Natural killer cell (primary cell): ENCODE data around the gene ARHGEF4. TPM values are rescaled to one million over a fixed set of nuclear protein-coding genes. Genes with fewer than 3 reads are reported as not detected.

Experiments
- ATAC-seq, 3 donors: fragments of 150-1000 bp in 2 of 3; fragments of 200-7000 bp in 1 of 3; cut with Tn5 transposase; 1 replicate in 1 of 3; 2 replicates in 2 of 3; pipeline ENCODE4 v1.10.0; 2021; ENCODE audit warnings: mild to moderate bottlenecking in 2 of 3, moderate library complexity in 2 of 3
- DNase-seq, 2 donors: peaks; one replicate each; pipeline versions ENCODE4 v3.0.0 to v3.0.0-alpha.2; 2013 to 2021; ENCODE audit warnings: mixed read lengths in 1 of 2
- H3K27ac ChIP-seq: one replicate; pipeline ENCODE4 v1.5.1; 2013; ENCODE audit warnings: mild to moderate bottlenecking, low read length
- H3K27me3 ChIP-seq: one replicate; pipeline ENCODE4 v1.6.1; 2013; ENCODE audit warnings: low read length; ENCODE audit not compliant: control insufficient read depth, insufficient read depth
- H3K36me3 ChIP-seq: one replicate; pipeline ENCODE4 v1.6.1; 2013; ENCODE audit warnings: low read length; ENCODE audit not compliant: control insufficient read depth, insufficient read depth
- H3K4me1 ChIP-seq: one replicate; pipeline ENCODE4 v1.6.1; 2013; ENCODE audit warnings: low read length; ENCODE audit not compliant: control insufficient read depth, insufficient read depth
- H3K4me3 ChIP-seq: one replicate; pipeline ENCODE4 v1.5.1; 2013; ENCODE audit warnings: low read length
- H3K9me3 ChIP-seq: one replicate; pipeline ENCODE4 v1.6.1; 2013; ENCODE audit warnings: low read length; ENCODE audit not compliant: control insufficient read depth, insufficient read depth
- H3K27ac Mint-ChIP-seq, 2 donors: one replicate each; pipeline ENCODE4 v1.8.0; 2022; ENCODE audit warnings: mild to moderate bottlenecking in 2 of 2, mixed read lengths in 2 of 2, moderate library complexity in 1 of 2
- H3K27me3 Mint-ChIP-seq, 2 donors: one replicate each; pipeline ENCODE4 v1.8.0; 2022; ENCODE audit warnings: low read depth in 2 of 2, mixed read lengths in 2 of 2
- H3K36me3 Mint-ChIP-seq: one replicate; pipeline ENCODE4 v1.8.0; 2022; ENCODE audit warnings: mixed read lengths
- H3K4me1 Mint-ChIP-seq, 2 donors: one replicate each; pipeline ENCODE4 v1.8.0; 2022; ENCODE audit warnings: mixed read lengths in 2 of 2
- H3K4me3 Mint-ChIP-seq: one replicate; pipeline ENCODE4 v1.8.0; 2022; ENCODE audit warnings: mild to moderate bottlenecking, moderate library complexity, mixed read lengths
- H3K9me3 Mint-ChIP-seq, 2 donors: one replicate each; pipeline ENCODE4 v1.8.0; 2022; ENCODE audit warnings: mixed read lengths in 2 of 2
- CTCF ChIP-seq: fragments of 200-600 bp; IDR thresholded peaks from one replicate; pipeline ENCODE4 v1.8.0; 2022; ENCODE audit warnings: antibody characterized with exemption
- WGBS: methylation state at CpG from one replicate; pipeline ENCODE4 v1.1.7; 2013; ENCODE audit warnings: missing lambda C conversion rate; ENCODE audit not compliant: insufficient coverage; 5-methylcytosine and 5-hydroxymethylcytosine counted together
- intact Hi-C: fragments of 100-400 bp; cut with micrococcal nuclease; formaldehyde crosslinking; loops from one replicate; pipeline ENCODE4 v1.14.2; 2022
- total RNA-seq, 4 donors: library from RNA; stranded (reverse); fragments of 120-200 nt in 1 of 4; gene quantifications; one replicate each; pipeline versions ENCODE4 v1.2.3 to v1.2.4, GENCODE V29; 2013 to 2022

Gene ARHGEF4, protein sequence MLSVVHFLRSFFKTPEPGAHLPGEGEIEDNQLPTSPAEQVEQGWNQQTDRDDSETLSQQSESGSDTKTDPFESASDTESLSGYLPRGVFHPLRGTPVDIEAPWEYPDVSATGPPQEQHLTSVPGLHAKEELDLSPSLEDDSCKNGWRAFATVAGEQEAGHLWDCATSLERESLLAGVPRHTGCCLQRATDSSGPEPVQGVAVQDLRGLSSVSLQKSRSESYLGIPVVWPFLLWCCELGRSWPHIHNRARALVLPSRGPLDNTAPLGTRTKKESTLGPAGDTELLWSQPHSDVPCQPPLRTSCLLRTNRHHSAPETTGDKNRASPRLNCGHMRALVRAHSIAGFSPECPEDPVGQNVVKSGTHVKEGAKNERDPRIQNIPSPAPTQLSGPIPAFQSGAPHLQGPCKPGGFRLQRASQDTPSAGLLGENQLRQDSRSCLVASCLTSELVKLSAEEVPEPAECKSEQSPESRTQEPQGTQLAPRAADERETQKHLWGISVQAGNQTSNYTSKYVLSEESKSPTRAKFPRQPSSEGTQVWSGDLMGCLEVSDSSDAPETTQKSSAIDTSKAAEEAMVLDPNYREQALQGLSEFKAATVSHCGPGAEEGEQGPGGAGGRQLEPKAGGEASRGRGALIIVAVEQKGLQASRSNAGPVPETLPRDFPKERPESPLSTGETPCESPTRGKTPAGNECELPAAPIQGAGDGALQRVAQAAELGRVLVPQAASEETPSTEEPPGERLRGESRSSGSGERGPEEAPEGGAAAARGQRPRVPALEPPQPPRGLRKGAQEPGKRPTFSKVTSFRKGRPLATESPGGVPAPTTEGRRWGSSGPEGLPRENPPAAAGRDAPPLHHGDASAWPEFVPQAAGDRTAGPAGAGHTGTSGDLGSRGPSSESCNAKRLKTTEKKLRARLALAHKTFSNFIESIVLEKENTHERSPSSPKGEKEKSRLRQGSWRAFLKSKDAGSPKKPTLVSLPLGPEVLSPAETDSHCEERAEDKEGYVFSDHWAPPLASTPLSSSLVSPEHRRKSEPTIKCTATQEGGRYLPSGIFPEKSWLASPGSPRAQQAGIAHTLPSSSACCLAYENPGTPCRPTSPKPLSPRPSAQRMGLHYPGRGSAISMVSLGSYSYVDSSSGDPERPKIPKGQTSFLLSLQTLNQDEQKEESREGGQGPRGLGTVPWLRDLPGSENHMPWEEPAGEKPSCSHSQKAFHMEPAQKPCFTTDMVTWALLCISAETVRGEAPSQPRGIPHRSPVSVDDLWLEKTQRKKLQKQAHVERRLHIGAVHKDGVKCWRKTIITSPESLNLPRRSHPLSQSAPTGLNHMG (N-terminal part only)
- total RNA-seq: under 1 TPM in 1 of 3 donors, not detected in 2; 0.11 TPM
- total RNA-seq (2013): 0.07 TPM

DNA sequence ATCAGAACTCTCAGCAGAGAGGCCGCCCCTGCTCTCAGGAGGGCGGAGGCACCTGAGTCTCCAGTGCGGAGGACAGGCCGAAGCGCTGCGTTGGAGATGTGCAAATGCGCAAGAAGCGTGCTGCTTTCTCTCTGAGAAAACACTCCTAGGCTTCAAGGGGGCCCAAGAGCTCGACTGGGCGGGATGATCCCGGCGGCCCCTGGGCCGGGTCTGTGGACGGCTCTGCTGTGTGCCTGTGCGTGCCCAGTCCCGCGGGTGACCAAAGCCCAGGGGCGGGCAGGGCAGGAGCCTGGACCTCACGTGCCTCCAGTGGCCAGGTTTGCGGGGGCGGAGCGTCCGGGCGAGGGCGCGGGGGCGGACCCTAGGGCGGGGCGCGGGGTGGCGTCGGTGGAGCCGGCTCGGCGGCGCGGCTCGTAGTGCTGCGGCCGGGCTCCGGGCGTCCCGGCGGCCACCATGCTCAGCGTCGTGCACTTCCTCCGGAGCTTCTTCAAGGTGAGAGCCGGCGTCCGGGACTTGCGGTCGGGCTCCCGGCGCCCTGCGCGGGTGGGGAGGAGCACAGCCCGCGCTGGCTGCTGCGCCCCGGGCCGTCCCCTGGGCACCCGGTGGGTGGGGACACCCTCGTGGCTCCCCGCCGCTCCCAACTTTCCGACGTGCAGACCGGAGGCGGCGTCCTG lies at the start of gene ARHGEF4:
ARHGEF4 (plus strand) TSS at position 414 of the 674 bp plus-strand sequence; CDS start at position 454, 40 bp downstream.
- intact Hi-C loops: no loop called here
- peak in 2 of 3 donors; percentile 59 to 77 for ATAC-seq
- H3K4me3 Mint-ChIP-seq: peak within 1 kb of the TSS; percentile 64

DNA sequence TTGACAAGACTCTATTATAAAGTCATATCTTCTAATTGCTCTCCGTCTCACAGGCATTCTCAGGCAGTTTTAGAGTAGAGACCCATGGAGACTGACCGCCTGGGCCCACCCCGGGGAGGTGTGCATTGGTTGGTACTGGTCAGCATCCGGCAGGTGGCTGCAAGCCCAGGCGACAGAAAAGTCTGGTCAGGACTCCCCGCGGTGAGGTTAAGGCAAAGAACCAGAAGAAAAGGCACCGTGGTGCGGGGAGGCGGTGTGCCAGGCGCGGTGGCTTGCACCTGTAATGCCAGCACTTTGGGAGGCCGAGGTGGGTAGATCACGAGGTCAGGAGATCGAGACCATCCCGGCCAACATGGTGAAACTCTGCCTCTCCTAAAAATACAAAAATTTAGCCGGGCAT lies 48.9 kb upstream of the ARHGEF4 start:
- no peaks in the 10 kb centered on the region for H3K4me1 ChIP-seq
- no peak overlapping the region for H3K4me3 Mint-ChIP-seq
- H3K27me3 Mint-ChIP-seq: peaks cover 0 to 4% of the 10 kb centered on the region in 2 donors
- ATAC-seq (no peak), DNase-seq (no peak)
- TF ChIP-seq CTCF: no peak
- intact Hi-C loops: no loop called here
- no peak overlapping the region for H3K27ac Mint-ChIP-seq
- H3K9me3 ChIP-seq: no peaks in the 10 kb centered on the region
- 88% methylated on average over 17 of the region's 17 CpGs for WGBS
- no peaks in the 10 kb centered on the region for H3K27me3 ChIP-seq
- no peak overlapping the region for H3K27ac ChIP-seq
- H3K9me3 Mint-ChIP-seq: no peaks in the 10 kb centered on the region
- H3K36me3 ChIP-seq: no peaks in the 10 kb centered on the region
- peaks cover 5 to 11% of the 10 kb centered on the region in 2 donors for H3K4me1 Mint-ChIP-seq
- H3K4me3 ChIP-seq: no peak overlapping the region
- H3K36me3 Mint-ChIP-seq: no peaks in the 10 kb centered on the region

More for the DNA sequence above, at the start of gene ARHGEF4:
- no peaks in the 10 kb centered on the region for H3K4me1 Mint-ChIP-seq
- no peaks in the 10 kb centered on the region for H3K9me3 Mint-ChIP-seq
- Histone ChIP-seq H3K9me3 (no peaks in the 10 kb centered on the region), H3K4me3 (no peak within 1 kb of the TSS), H3K4me1 (peaks cover 6% of the 10 kb centered on the region), H3K36me3 (no peaks in the 10 kb centered on the region), H3K27ac (no peak within 1 kb of the TSS), H3K27me3 (peaks cover 6% of the 10 kb centered on the region)
- 6% methylated on average over 70 of the region's 70 CpGs for WGBS
- H3K36me3 Mint-ChIP-seq: no peaks in the 10 kb centered on the region
- peak in 1 of 2 donors; percentile 30 for DNase-seq
- peaks cover 20 to 27% of the 10 kb centered on the region in 2 donors for H3K27me3 Mint-ChIP-seq
- TF ChIP-seq CTCF: no peak
- H3K27ac Mint-ChIP-seq: no peak within 1 kb of the TSS

GRCh38 chr2:130790312-130790711 lies 46.4 kb upstream of the ARHGEF4 start:
- TF ChIP-seq CTCF: no peak
- no peak overlapping the region for H3K27ac ChIP-seq
- Mint-ChIP-seq H3K9me3 (no peaks in the 10 kb centered on the region), H3K4me3 (no peak overlapping the region), H3K27me3 (no peaks in the 10 kb centered on the region), H3K4me1 (peaks cover 29 to 35% of the 10 kb centered on the region in 2 donors), H3K27ac (no peak overlapping the region), H3K36me3 (no peaks in the 10 kb centered on the region)
- H3K36me3 ChIP-seq: no peaks in the 10 kb centered on the region
- WGBS: no CpG with 5 or more reads among the region's 2 CpGs
- peaks cover 15% of the 10 kb centered on the region for H3K4me1 ChIP-seq
- H3K4me3 ChIP-seq: no peak overlapping the region
- no peaks in the 10 kb centered on the region for H3K27me3 ChIP-seq
- H3K9me3 ChIP-seq: no peaks in the 10 kb centered on the region
- DNase-seq (no peak), ATAC-seq (no peak)
- intact Hi-C loops: loop anchor here (10.0 kb wide), 1 partner anchor 314 kb away; the partner anchor contains the start of gene PLEKHB2
